ENCODE measurements around the gene SEZ6L2.

GRCh38 chr16:29911676-29912010 is 12.3 kb upstream of the SEZ6L2 start:
- TF ChIP-seq CTCF (conservative IDR thresholded peaks at IDR 0.05; ENCODE audit: low read depth in 2 of 2) (no peak), POLR2AphosphoS5 (IDR thresholded peaks at IDR 0.05; ENCODE audit: low read depth) (no peak; the same call in 1 of the 2 replicates), REST (IDR thresholded peaks at IDR 0.05; ENCODE audit: unreplicated experiment) (no peak), EZH2 (IDR thresholded peaks at IDR 0.05; ENCODE audit: low read depth, unreplicated experiment) (no peak), ZNF114 (CRISPR knock-in tag; IDR thresholded peaks at IDR 0.05) (no peak), CREB1 (CRISPR knock-in tag; IDR thresholded peaks at IDR 0.05; ENCODE audit: low read depth) (no peak)

Measured in GM23338 (cell line).